Prostate gland (tissue), 2 donors: ENCODE data around the gene CRIP2.

Source experiments
- CTCF ChIP-seq, 4 experiments: fragments of 200-600 bp in 2 of 4; fragments of 450-650 bp in 2 of 4; sonication (generic) in 2 of 4; IDR thresholded peaks; 1 replicate in 3 of 4; 2 replicates in 1 of 4; pipeline ENCODE4 v1.5.1; 2016 to 2019; ENCODE audit warnings: antibody characterized with exemption in 4 of 4, mild to moderate bottlenecking in 2 of 4, moderate library complexity in 2 of 4
- POLR2A ChIP-seq: fragments of 450-650 bp; IDR thresholded peaks from one replicate; pipeline ENCODE4 v1.6.1; 2016; ENCODE audit warnings: antibody characterized with exemption, mild to moderate bottlenecking

- TF ChIP-seq CTCF (IDR thresholded peaks at IDR 0.05) (no peak), POLR2A (no peak)
Measured at GRCh38 chr14:105476831-105477659, 2.4 kb downstream of the CRIP2 start.
